Naive thymus-derived CD4-positive, alpha-beta T cell (primary cell): ENCODE measurements around the gene MTPN. TPM values are rescaled to one million over a fixed set of nuclear protein-coding genes. Genes with fewer than 3 reads are reported as not detected.

Experiments used
- ATAC-seq: fragments of 150-1000 bp; cut with Tn5 transposase; 2 replicates; pipeline ENCODE4 v1.10.0; 2021; ENCODE audit warnings: mild to moderate bottlenecking, moderate library complexity
- CTCF ChIA-PET: fragments of 350-600 bp; sonication (Branson Sonifier 250); formaldehyde crosslinking; loops from one replicate; lab custom pipeline; 2021; ENCODE audit warnings: antibody characterized with exemption; lab: Charles Lee
- POLR2A ChIA-PET: fragments of 350-600 bp; sonication (Branson Sonifier 250); formaldehyde crosslinking; loops from one replicate; lab custom pipeline; 2021; ENCODE audit warnings: antibody characterized with exemption, inconsistent platforms; lab: Charles Lee
- DNase-seq, 9 donors: peaks; one replicate each; pipeline versions ENCODE4 v3.0.0 to v3.0.0-alpha.2; 2020 to 2022; ENCODE audit warnings: mixed read lengths in 1 of 9
- H3K27ac ChIP-seq: one replicate; pipeline ENCODE4 v1.7.0; 2013; ENCODE audit warnings: mild to moderate bottlenecking, low read depth, low read length, moderate library complexity
- H3K27me3 ChIP-seq, 2 donors: one replicate each; pipeline ENCODE4 v1.7.0; 2013; ENCODE audit warnings: low read length in 2 of 2, mild to moderate bottlenecking in 2 of 2, moderate library complexity in 2 of 2; ENCODE audit not compliant: control insufficient read depth in 2 of 2, insufficient read depth in 2 of 2
- H3K36me3 ChIP-seq, 3 experiments: 1 replicate in 2 of 3; 2 replicates in 1 of 3; pipeline ENCODE4 v1.7.0; 2013; ENCODE audit warnings: low read length in 3 of 3, mild to moderate bottlenecking in 3 of 3, moderate library complexity in 1 of 3; ENCODE audit not compliant: insufficient read depth in 3 of 3, control insufficient read depth in 2 of 3
- H3K4me1 ChIP-seq, 2 donors: one replicate each; pipeline ENCODE4 v1.7.0; 2013; ENCODE audit warnings: low read length in 2 of 2, mild to moderate bottlenecking in 2 of 2, moderate library complexity in 1 of 2; ENCODE audit not compliant: control insufficient read depth in 2 of 2, insufficient read depth in 2 of 2
- H3K4me3 ChIP-seq: 2 replicates; pipeline ENCODE4 v1.7.0; 2013; ENCODE audit warnings: mild to moderate bottlenecking, low read length
- H3K9me3 ChIP-seq, 3 experiments: 1 replicate in 2 of 3; 2 replicates in 1 of 3; pipeline ENCODE4 v1.7.0; 2013; ENCODE audit warnings: low read length in 3 of 3; ENCODE audit not compliant: control insufficient read depth in 2 of 3
- H3K27ac Mint-ChIP-seq, 9 donors: one replicate each; pipeline ENCODE4 v1.8.0; 2020 to 2022; ENCODE audit warnings: mixed read lengths in 9 of 9, mild to moderate bottlenecking in 8 of 9, moderate library complexity in 5 of 9, inconsistent platforms in 2 of 9
- H3K27me3 Mint-ChIP-seq, 5 donors: one replicate each; pipeline ENCODE4 v1.8.0; 2021 to 2022; ENCODE audit warnings: mixed read lengths in 5 of 5, mild to moderate bottlenecking in 1 of 5
- H3K36me3 Mint-ChIP-seq, 5 donors: one replicate each; pipeline ENCODE4 v1.8.0; 2020 to 2022; ENCODE audit warnings: mixed read lengths in 5 of 5, mild to moderate bottlenecking in 3 of 5, inconsistent platforms in 1 of 5
- H3K4me1 Mint-ChIP-seq, 7 donors: one replicate each; pipeline ENCODE4 v1.8.0; 2020 to 2022; ENCODE audit warnings: mixed read lengths in 7 of 7, mild to moderate bottlenecking in 3 of 7, inconsistent platforms in 1 of 7
- H3K4me3 Mint-ChIP-seq, 10 donors: one replicate each; pipeline ENCODE4 v1.8.0; 2020 to 2022; ENCODE audit warnings: mild to moderate bottlenecking in 10 of 10, mixed read lengths in 10 of 10, moderate library complexity in 6 of 10, inconsistent platforms in 2 of 10
- H3K9me3 Mint-ChIP-seq, 11 donors: one replicate each; pipeline ENCODE4 v1.8.0; 2020 to 2022; ENCODE audit warnings: mixed read lengths in 11 of 11, mild to moderate bottlenecking in 4 of 11, inconsistent platforms in 1 of 11, moderate library complexity in 1 of 11
- intact Hi-C, 2 donors: fragments of 100-400 bp; cut with micrococcal nuclease; formaldehyde crosslinking; loops; one replicate each; pipeline ENCODE4 v1.15.1; 2023
- polyA plus RNA-seq, 2 donors: library from polyadenylated mRNA; unstranded; fragments of 300-500 nt; fragmentation: Illumina TruSeq; gene quantifications; one replicate each; pipeline ENCODE4 v1.2.3, GENCODE V29; 2021
- total RNA-seq, 6 experiments: library from RNA in 5 of 6; stranded (reverse) in 5 of 6; gene quantifications; 1 replicate in 5 of 6; 2 replicates in 1 of 6; pipeline ENCODE4 v1.2.3 and lab custom pipeline; 2021 to 2026

MTPN gene
- total and polyA plus RNA-seq, 7 experiments from 2014 or later = 49.9 to 117 (median 80.7) TPM

- peaks cover 0 to 33% (median 4%) of the 10 kb centered on the region in 3 experiments for H3K36me3 ChIP-seq
- intact Hi-C loops = no loop called here
- no peaks in the 10 kb centered on the region for H3K4me1 ChIP-seq
- no peak for DNase-seq
- H3K4me1 Mint-ChIP-seq = peaks cover 6 to 26% (median 19%) of the 10 kb centered on the region in 7 donors
- CTCF ChIA-PET = no interaction called here
- ATAC-seq = no peak
- H3K27ac Mint-ChIP-seq = peak overlapping the region in 1 of 9 donors; percentile 41
- no peaks in the 10 kb centered on the region for H3K27me3 Mint-ChIP-seq
- peaks cover 6 to 37% (median 16%) of the 10 kb centered on the region in 5 donors for H3K36me3 Mint-ChIP-seq
- no peaks in the 10 kb centered on the region for H3K9me3 Mint-ChIP-seq
- H3K4me3 ChIP-seq = no peak overlapping the region
- H3K4me3 Mint-ChIP-seq = no peak overlapping the region
- no peaks in the 10 kb centered on the region for H3K27me3 ChIP-seq
- POLR2A ChIA-PET = no interaction called here
- no peak overlapping the region for H3K27ac ChIP-seq
- no peaks in the 10 kb centered on the region for H3K9me3 ChIP-seq
These were observed 47.9 kb downstream of the MTPN start for GRCh38 chr7:135929249-135929648.

DNA sequence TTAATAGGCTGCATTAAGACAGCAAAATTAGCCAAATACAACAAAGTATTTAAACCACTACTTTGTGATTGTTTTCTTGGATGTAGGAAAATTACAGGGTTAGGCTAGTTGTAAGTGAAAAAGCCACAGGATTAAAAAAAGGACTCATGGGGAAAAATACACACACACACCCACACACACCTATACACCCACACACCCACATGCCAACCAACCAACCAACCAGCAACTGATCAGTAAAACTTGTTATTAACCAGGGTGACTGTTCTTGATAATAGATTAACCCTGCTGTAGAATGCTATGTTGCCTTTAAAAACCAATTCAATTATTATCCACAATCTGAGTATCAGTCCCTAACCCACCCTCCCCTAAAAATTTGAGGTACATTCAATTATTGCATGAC is 49.0 kb downstream of the MTPN start:
- Mint-ChIP-seq H3K27ac (no peak overlapping the region), H3K36me3 (peaks cover 6 to 37% (median 16%) of the 10 kb centered on the region in 5 donors), H3K4me3 (no peak overlapping the region), H3K27me3 (no peaks in the 10 kb centered on the region), H3K4me1 (peaks cover 0 to 15% (median 8%) of the 10 kb centered on the region in 7 donors), H3K9me3 (no peaks in the 10 kb centered on the region)
- intact Hi-C loops = no loop called here
- no peaks in the 10 kb centered on the region for H3K4me1 ChIP-seq
- H3K27me3 ChIP-seq = no peaks in the 10 kb centered on the region
- no peak overlapping the region for H3K4me3 ChIP-seq
- peaks cover 0 to 33% (median 4%) of the 10 kb centered on the region in 3 experiments for H3K36me3 ChIP-seq
- ATAC-seq (no peak), DNase-seq (no peak)
- ChIA-PET CTCF (no interaction called here), POLR2A (no interaction called here)
- no peaks in the 10 kb centered on the region for H3K9me3 ChIP-seq
- H3K27ac ChIP-seq = no peak overlapping the region

DNA sequence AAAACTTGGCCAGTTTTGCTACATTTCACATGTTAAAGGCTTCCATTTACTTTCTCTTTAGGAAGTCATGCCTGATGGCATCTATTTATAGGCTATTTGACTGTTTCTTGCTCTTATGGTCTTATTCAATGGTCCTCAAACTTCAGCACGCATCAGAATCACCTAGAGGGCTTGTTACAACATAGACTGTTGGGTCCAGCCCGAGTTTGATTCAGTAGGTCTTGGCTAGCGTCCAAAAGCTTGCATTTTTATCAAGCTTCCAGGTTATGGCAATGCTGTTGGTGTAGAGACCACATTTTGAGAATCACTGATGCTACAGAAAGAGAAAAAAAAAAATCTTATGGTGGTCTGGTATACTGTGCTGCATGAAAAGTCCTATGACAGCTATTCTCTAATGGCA is 51.9 kb downstream of the MTPN start:
- Mint-ChIP-seq H3K27ac (peak overlapping the region in 1 of 9 donors; percentile 32), H3K4me1 (peaks cover 0 to 13% (median 0%) of the 10 kb centered on the region in 7 donors), H3K27me3 (no peaks in the 10 kb centered on the region), H3K9me3 (peaks cover 0 to 3% (median 0%) of the 10 kb centered on the region in 11 donors), H3K36me3 (peaks cover 8 to 37% (median 19%) of the 10 kb centered on the region in 5 donors), H3K4me3 (no peak overlapping the region)
- no peak overlapping the region for H3K27ac ChIP-seq
- ChIA-PET POLR2A (no interaction called here), CTCF (no interaction called here)
- no peaks in the 10 kb centered on the region for H3K27me3 ChIP-seq
- H3K4me1 ChIP-seq = no peaks in the 10 kb centered on the region
- H3K4me3 ChIP-seq = no peak overlapping the region
- peaks cover 0 to 28% (median 0%) of the 10 kb centered on the region in 3 experiments for H3K36me3 ChIP-seq
- intact Hi-C loops = no loop called here
- DNase-seq = no peak
- H3K9me3 ChIP-seq = no peaks in the 10 kb centered on the region
- no peak for ATAC-seq

DNA sequence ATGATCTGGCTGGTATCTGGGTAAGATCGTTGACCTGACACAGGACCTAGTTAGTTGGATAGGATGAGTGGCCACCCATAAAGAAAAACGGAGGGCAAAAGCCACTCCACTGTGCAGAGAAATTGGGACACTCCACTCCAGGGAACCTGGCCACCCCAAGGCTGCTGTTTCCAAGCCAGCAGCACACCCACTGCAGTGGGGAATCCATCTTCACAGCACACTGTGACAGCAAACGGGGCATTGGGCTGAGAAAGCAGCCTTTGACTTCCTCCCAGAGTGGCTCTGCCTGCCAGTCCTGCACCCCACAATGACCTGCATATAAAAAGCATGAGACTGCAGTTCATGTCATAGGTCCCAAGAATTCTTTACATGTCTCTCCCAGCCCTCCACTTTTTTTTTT is 52.9 kb downstream of the MTPN start:
- POLR2A ChIA-PET = no interaction called here
- Mint-ChIP-seq H3K36me3 (peaks cover 5 to 28% (median 13%) of the 10 kb centered on the region in 5 donors), H3K9me3 (peaks cover 0 to 3% (median 0%) of the 10 kb centered on the region in 11 donors), H3K27ac (no peak overlapping the region), H3K27me3 (no peaks in the 10 kb centered on the region), H3K4me1 (peaks cover 0 to 7% (median 0%) of the 10 kb centered on the region in 7 donors), H3K4me3 (no peak overlapping the region)
- Histone ChIP-seq H3K27me3 (no peaks in the 10 kb centered on the region), H3K9me3 (no peaks in the 10 kb centered on the region), H3K4me3 (no peak overlapping the region), H3K4me1 (no peaks in the 10 kb centered on the region), H3K36me3 (peaks cover 0 to 21% (median 0%) of the 10 kb centered on the region in 3 experiments), H3K27ac (no peak overlapping the region)
- ATAC-seq (no peak), DNase-seq (no peak)
- CTCF ChIA-PET = no interaction called here
- intact Hi-C loops = no loop called here

DNA sequence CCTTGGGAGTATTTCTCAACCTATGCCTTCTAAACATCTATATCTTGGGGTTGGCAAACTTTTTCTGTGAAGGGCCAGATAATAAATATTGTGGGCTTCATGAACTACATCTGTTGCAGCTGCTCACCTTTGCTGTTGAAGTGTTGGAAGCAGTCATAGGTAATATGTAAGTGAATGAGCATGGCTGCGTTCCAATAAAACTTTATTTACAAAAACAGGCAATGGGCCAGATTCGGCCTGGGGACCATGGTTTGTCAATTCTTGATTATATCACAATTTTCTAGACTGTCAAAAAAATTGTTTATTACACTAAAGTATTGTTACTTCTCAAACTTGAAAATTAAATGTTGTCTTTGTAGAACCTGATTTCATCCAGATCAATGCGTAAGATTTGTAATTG is 54.9 kb downstream of the MTPN start:
- H3K4me3 Mint-ChIP-seq = no peak overlapping the region
- H3K27ac Mint-ChIP-seq = no peak overlapping the region

DNA sequence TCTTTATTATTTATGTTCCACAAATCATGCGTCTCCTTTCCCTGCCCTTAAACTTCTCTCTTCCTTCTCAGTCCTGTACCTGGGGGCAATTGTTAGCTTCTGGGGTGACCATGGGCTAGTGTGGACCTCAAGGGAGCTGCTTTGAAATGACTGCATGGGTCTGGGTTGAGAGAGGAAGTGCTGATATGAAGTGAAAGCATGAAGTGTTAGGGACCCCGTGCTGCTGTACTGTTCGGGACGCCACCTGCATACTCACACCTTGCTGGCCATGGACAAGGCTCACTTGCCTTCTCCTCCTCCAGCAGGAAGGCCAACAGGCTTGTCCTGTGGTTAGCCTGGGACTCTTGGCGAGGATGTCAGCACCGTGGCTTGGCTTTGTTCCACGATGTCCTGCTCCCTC is 56.7 kb downstream of the MTPN start:
- DNase-seq = no peak
- CTCF ChIA-PET = no interaction called here
- no peak for ATAC-seq
- Mint-ChIP-seq H3K27me3 (no peaks in the 10 kb centered on the region), H3K9me3 (peaks cover 0 to 3% (median 0%) of the 10 kb centered on the region in 11 donors), H3K27ac (no peak overlapping the region), H3K4me3 (no peak overlapping the region), H3K36me3 (peaks cover 2 to 16% (median 3%) of the 10 kb centered on the region in 5 donors), H3K4me1 (peaks cover 0 to 4% (median 0%) of the 10 kb centered on the region in 7 donors)
- no peaks in the 10 kb centered on the region for H3K27me3 ChIP-seq
- H3K27ac ChIP-seq = no peak overlapping the region
- no peaks in the 10 kb centered on the region for H3K4me1 ChIP-seq
- H3K9me3 ChIP-seq = no peaks in the 10 kb centered on the region
- no peak overlapping the region for H3K4me3 ChIP-seq
- intact Hi-C loops = no loop called here
- H3K36me3 ChIP-seq = no peaks in the 10 kb centered on the region
- POLR2A ChIA-PET = no interaction called here

More for the DNA sequence above, 54.9 kb downstream of the MTPN start:
- ATAC-seq = no peak
- no peak for DNase-seq
- Histone ChIP-seq H3K4me1 (no peaks in the 10 kb centered on the region), H3K4me3 (no peak overlapping the region), H3K27me3 (no peaks in the 10 kb centered on the region), H3K9me3 (no peaks in the 10 kb centered on the region), H3K27ac (no peak overlapping the region), H3K36me3 (peaks cover 0 to 7% (median 0%) of the 10 kb centered on the region in 3 experiments)
- ChIA-PET POLR2A (no interaction called here), CTCF (no interaction called here)
- Mint-ChIP-seq H3K4me1 (peaks cover 0 to 4% (median 0%) of the 10 kb centered on the region in 7 donors), H3K36me3 (peaks cover 3 to 17% (median 8%) of the 10 kb centered on the region in 5 donors), H3K9me3 (peaks cover 0 to 3% (median 0%) of the 10 kb centered on the region in 11 donors), H3K27me3 (no peaks in the 10 kb centered on the region)
- intact Hi-C loops = no loop called here
